Effector memory CD4-positive, alpha-beta T cell (primary cell): ENCODE data around the gene RXRA.

Source experiments
- DNase-seq, 3 donors: peaks; one replicate each; pipeline ENCODE4 v3.0.0-alpha.2; 2020
- H3K27ac ChIP-seq: 2 replicates; pipeline ENCODE4 v1.7.0; 2013; ENCODE audit warnings: mild to moderate bottlenecking, low read length, moderate library complexity; ENCODE audit not compliant: insufficient read depth, poor library complexity, severe bottlenecking
- H3K27me3 ChIP-seq: replicated peaks from 2 replicates; pipeline ENCODE4 v1.7.0; 2013; ENCODE audit warnings: mild to moderate bottlenecking, low read length; ENCODE audit not compliant: insufficient read depth, control insufficient read depth, poor library complexity, severe bottlenecking
- H3K36me3 ChIP-seq: 2 replicates; pipeline ENCODE4 v1.7.0; 2013; ENCODE audit warnings: mild to moderate bottlenecking, low read length, moderate library complexity; ENCODE audit not compliant: control insufficient read depth, insufficient read depth
- H3K4me1 ChIP-seq: 2 replicates; pipeline ENCODE4 v1.7.0; 2013; ENCODE audit warnings: low read length, mild to moderate bottlenecking; ENCODE audit not compliant: control insufficient read depth, insufficient read depth, poor library complexity, severe bottlenecking
- H3K4me3 ChIP-seq: 2 replicates; pipeline ENCODE4 v1.7.0; 2013; ENCODE audit warnings: low read length, low read depth, mild to moderate bottlenecking; ENCODE audit not compliant: insufficient read depth, poor library complexity, severe bottlenecking
- H3K9me3 ChIP-seq: 2 replicates; pipeline ENCODE4 v1.7.0; 2013; ENCODE audit warnings: mild to moderate bottlenecking, low read length, moderate library complexity; ENCODE audit not compliant: control insufficient read depth

RXRA gene

DNA sequence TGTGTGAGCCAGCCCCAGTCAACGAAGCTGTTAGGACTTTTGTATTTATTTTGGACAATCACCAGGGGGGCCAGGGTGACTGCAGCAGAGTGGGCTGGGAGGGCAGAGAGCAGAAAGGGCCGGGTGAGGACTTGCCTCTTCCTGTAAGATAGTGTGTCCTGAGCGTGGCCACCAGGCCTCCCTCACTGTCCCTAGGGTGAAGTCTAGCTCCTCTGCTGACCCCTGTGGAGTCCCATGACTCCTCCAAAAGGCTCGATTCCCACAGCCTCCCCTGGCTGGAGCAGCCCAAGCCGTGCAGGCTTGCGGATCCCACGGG is 147.8 kb downstream of the RXRA start:
- Histone ChIP-seq H3K4me1 (no peaks in the 10 kb centered on the region), H3K4me3 (no peak overlapping the region), H3K27ac (no peak overlapping the region), H3K36me3 (no peaks in the 10 kb centered on the region), H3K27me3 (no peaks in the 10 kb centered on the region), H3K9me3 (no peaks in the 10 kb centered on the region)
- DNase-seq: no peak

DNA sequence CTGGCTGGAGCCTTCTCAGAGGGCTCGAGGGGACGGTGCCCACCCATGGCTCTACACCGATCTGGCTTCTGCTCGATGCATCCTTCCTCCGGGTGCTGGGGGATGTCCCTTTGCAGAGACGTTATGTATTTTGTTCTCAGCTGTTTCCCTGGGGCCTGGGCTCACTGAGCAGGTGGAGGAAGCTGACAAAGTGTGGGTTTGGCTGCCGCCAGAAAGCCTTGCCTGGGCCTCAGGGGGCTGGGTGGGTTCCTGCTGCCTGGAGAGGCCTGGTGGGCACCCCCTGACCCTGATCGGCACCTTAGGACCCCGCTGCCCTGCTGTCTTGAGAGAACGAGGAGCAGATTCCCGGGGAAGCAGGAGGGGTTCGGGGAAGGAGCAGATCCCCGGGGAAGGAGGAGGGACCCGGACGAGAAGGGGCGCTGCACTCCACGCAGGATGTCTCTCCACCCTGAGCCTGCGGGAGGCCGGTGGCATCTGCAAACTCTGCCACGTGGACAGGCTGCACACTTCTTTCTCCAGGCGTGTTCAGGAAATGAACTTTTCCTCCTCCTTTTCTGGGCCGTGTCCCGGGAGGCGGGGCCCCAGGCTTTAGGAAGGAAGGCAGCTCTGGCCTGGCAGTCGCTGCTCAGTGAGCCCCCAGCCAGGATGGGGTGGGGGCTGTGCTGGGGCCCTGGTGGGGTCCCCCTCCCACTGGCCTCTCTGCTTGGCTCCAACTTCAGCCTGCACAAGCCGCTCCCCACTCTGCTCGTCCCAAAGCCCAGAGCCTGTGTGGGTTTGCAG is 148.9 kb downstream of the RXRA start:
- no peak for DNase-seq
- Histone ChIP-seq H3K27me3 (no peaks in the 10 kb centered on the region), H3K36me3 (no peaks in the 10 kb centered on the region), H3K4me3 (no peak overlapping the region), H3K4me1 (no peaks in the 10 kb centered on the region), H3K9me3 (no peaks in the 10 kb centered on the region), H3K27ac (peak overlapping the region; percentile 25)

DNA sequence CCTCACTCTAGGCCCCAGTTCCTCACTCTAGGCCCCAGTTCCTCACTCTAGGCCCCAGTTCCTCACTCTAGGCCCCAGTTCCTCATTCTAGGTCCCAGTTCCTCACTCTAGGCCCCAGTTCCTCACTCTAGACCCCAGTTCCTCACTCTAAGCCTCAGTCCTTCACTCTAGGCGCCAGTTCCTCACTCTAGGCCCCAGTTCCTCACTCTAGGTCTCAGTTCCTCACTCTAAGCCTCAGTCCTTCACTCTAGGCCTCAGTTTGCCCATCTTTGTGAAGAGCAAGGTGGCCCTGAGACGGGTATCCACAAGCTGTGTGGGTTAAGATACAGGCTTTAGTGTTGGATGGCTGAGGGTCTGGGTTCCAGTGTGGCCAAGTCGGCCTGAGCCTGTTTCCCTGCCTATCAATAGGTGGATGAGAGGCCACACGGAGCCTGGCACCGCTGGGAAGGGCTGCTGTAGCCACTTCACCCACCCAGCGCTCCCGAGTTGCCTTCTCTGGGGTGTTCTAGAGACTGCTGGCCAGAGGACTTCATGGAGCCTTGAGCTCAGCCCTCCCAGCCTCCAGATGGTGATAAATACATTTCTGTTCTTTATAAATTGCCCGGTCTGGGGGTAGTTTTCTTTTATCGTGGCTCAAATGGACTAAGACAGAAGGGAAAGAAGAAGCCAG is 150.2 kb downstream of the RXRA start:
- no peak overlapping the region for H3K4me3 ChIP-seq
- H3K9me3 ChIP-seq: no peaks in the 10 kb centered on the region
- DNase-seq: no peak
- no peaks in the 10 kb centered on the region for H3K36me3 ChIP-seq
- no peaks in the 10 kb centered on the region for H3K27me3 ChIP-seq
- H3K4me1 ChIP-seq: no peaks in the 10 kb centered on the region
- H3K27ac ChIP-seq: no peak overlapping the region

DNA sequence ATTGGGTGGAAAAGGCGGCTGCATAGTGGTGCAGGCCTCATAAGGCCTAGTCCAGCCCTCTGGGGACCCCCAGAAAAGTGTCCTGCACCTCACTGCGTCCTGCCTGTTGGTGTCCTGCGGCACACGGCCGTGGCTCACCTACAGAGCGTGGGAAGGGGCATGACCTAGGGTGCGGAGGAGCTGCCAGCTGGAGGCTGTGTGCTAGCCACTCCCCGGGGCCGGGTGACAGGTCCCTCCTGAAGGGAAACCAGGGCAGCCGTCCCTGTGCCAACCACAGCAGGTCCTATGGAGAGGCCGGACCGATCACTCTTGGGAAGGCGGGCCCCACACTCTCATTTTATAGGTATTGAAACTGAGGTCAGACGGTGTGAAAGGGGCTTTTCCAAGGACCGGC is 150.7 kb downstream of the RXRA start:
- H3K27ac ChIP-seq: no peak overlapping the region
- H3K9me3 ChIP-seq: no peaks in the 10 kb centered on the region
- H3K27me3 ChIP-seq: no peaks in the 10 kb centered on the region
- H3K4me1 ChIP-seq: no peaks in the 10 kb centered on the region
- no peak overlapping the region for H3K4me3 ChIP-seq
- H3K36me3 ChIP-seq: no peaks in the 10 kb centered on the region
- DNase-seq: no peak

DNA sequence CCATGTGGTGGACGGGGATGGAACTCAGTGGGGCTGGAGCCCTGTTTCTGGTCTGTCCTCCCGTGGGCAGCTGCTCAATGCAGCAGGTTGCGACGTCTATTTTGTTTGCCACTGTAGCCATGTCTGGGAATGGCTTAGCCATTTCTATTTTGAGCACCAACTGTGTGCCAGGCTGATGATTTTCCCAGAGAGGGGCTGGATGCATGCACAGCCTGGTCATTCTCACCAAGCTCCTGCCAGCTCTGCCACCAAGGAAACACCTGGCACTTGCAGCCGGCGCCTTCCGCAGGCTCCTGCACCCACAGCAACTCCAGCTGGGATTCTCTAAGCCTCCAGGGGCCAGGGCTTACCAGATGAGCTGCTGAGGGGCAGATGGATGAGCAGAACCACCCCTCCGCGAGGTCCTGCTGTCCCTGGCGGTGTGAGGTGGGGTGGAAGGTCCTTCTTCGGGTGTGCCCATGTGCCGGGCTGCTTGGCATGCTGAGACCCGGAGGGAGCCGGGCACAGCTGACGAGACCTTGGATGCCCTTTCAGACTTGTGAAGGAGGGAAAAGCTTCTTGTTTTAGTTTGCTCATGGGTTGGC is 151.2 kb downstream of the RXRA start:
- Histone ChIP-seq H3K36me3 (no peaks in the 10 kb centered on the region), H3K4me3 (no peak overlapping the region), H3K27me3 (no peaks in the 10 kb centered on the region), H3K27ac (no peak overlapping the region), H3K9me3 (no peaks in the 10 kb centered on the region), H3K4me1 (no peaks in the 10 kb centered on the region)
- DNase-seq: no peak

DNA sequence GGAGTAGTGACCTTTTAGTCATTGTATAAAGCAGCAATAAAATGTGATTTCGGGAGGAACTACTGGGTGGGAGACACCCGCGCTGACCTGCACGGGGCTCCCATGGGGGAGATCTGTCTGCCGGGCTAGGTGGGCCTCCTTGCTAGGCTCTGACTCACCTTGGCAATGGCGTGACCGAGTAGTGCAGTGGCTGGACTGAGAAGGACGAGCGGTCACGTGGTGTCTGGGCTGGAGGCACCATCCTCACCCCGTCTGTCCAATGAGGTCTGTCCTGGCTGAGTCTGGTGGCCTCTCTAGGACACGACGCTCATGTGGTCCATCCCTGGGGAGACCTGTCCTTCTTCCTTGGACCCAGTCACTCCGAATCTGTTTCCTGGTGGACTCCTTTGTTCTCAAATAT is 151.7 kb downstream of the RXRA start:
- H3K4me3 ChIP-seq: no peak overlapping the region
- H3K27ac ChIP-seq: no peak overlapping the region
- H3K27me3 ChIP-seq: no peaks in the 10 kb centered on the region
- no peaks in the 10 kb centered on the region for H3K9me3 ChIP-seq
- H3K4me1 ChIP-seq: no peaks in the 10 kb centered on the region
- no peak for DNase-seq
- H3K36me3 ChIP-seq: no peaks in the 10 kb centered on the region

DNA sequence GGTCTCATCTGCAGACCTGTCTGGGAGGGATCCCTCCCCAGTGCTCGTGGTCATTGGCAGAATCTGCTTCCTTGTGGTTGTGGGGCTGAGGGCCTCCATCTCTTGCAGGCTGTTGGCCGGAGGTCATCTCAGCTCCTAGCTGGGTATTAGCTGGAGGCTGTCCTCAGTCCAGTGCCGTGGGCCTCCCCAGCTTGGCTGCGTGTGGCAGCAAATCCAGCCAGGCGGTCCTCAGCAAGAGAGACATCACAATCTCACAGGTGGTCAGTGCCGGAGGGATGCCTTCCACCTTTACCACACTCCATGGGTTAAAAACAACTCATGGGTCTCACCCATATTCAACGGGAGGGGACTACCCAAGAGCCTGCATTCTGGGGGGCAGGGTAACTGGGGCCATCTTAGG is 155.5 kb downstream of the RXRA start:
- Histone ChIP-seq H3K4me3 (no peak overlapping the region), H3K9me3 (no peaks in the 10 kb centered on the region), H3K27me3 (no peaks in the 10 kb centered on the region), H3K27ac (no peak overlapping the region), H3K36me3 (no peaks in the 10 kb centered on the region), H3K4me1 (no peaks in the 10 kb centered on the region)
- DNase-seq: no peak

DNA sequence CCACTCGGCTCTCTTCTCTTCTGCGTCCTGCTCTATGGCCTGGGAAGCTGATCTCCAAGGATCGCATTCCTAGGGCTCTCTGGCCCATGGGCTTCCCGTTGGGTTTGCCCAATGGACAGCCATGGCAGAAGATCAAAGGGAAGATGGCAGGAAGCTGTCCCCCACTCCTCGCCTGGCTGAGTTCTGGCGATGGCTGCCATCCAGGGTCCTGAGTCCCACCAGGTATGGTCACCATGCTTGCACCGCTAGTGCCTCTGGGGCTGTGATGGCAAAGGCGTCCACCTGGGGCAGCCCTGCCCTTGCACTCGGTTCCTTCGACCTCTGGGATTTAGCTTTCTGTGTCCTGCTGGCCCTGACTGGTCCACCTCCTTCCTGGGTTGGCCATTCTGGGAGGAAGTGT is 156.0 kb downstream of the RXRA start:
- Histone ChIP-seq H3K27ac (no peak overlapping the region), H3K4me1 (no peaks in the 10 kb centered on the region)
- DNase-seq: no peak

DNA sequence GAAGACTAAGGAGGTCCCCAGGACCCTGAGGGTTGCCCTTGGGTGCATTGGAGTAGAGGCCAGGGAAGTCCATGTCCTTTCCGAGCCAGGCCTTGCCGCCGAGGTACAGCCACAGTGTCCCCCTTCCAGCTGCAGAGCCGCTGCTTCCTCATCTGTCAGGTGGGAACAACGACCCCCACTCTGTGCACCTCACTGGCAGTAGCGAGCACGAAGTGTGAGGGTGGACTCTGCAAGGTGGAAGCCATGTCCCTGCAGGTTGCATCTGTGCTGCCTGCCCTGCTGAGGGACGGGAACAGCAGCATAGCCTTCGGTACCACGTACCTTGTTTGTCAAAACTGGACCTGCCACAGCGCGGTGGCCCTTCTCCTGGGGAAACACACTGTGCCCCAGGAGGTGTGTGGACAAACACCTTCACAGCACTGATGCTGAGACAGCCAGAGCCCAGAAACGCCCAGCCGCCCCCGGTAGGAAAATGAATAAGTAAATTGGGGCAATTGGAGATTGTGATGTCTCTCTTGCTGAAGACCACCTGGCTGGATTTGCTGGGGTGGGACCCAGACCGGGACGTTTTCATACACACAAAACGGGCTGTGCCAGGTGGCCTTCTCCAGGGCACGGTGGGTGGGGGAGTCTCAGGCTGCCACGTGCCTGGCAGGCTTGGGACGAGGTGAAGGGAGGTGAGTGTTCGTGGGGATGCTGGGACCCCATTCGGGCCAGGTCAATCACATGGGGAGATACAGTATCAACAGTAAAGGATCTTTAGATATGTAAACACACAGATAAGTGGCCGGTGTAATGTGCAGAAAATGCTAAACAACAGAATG is 157.3 kb downstream of the RXRA start:
- Histone ChIP-seq H3K36me3 (no peaks in the 10 kb centered on the region), H3K4me3 (no peak overlapping the region), H3K27me3 (no peaks in the 10 kb centered on the region), H3K4me1 (no peaks in the 10 kb centered on the region), H3K27ac (no peak overlapping the region), H3K9me3 (no peaks in the 10 kb centered on the region)
- DNase-seq: no peak

More for the DNA sequence above, 156.0 kb downstream of the RXRA start:
- Histone ChIP-seq H3K27me3 (no peaks in the 10 kb centered on the region), H3K9me3 (no peaks in the 10 kb centered on the region), H3K36me3 (no peaks in the 10 kb centered on the region), H3K4me3 (no peak overlapping the region)

DNA sequence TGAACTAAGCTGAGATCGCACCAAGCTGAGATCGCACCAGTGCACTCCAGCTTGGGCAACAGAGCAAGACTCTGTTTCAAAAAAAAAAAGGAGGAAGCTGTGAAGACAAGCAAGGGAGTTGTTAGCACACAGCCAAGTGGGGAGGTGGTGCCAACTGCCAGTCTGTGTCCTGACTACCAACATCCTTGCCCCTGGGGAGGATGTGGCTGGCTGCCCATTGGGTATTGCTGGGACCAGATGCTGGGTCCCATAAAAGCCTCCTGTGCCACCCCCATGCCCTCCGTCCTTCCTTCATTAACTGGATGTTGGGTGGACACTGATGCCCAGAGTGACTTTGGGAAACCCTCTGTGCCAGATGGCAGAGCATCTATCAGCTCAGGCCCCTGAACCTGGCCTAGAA is 158.2 kb downstream of the RXRA start:
- H3K27me3 ChIP-seq: no peaks in the 10 kb centered on the region
- H3K36me3 ChIP-seq: no peaks in the 10 kb centered on the region
- H3K9me3 ChIP-seq: no peaks in the 10 kb centered on the region
- no peak overlapping the region for H3K4me3 ChIP-seq
- no peak overlapping the region for H3K27ac ChIP-seq
- no peaks in the 10 kb centered on the region for H3K4me1 ChIP-seq
- DNase-seq: no peak
